Measurements from ENCODE around the gene ANKRD10. TPM values are rescaled to one million over a fixed set of nuclear protein-coding genes. Genes with fewer than 3 reads are reported as not detected.

The ANKRD10 gene
- total RNA-seq, 4 donors from 2014 or later, result 37.3 to 51.8 (median 46.9) TPM

GRCh38 chr13:110873639-110874507 is 41.0 kb downstream of the ANKRD10 start:
- DNase-seq (ENCODE audit: low spot score in 2 of 2), result no peak
- TF ChIP-seq POLR2A (IDR thresholded peaks at IDR 0.05), result no peak
- TF ChIP-seq CTCF (IDR thresholded peaks at IDR 0.05), result no peak
- intact Hi-C loops (cut with DNase I; ENCODE audit: low total_unique reads), result no loop called here
- no peak overlapping the region for H3K4me3 ChIP-seq (ENCODE audit: low read depth, poor library complexity, severe bottlenecking)
- 65 to 70% methylated on average over 19 of the region's 19 CpGs for WGBS, 2 donors

GRCh38 chr13:110872768-110873638 is 41.9 kb downstream of the ANKRD10 start:
- WGBS, 2 donors, result 88 to 90% methylated on average over 35 of the region's 35 CpGs
- no peak for TF ChIP-seq CTCF (IDR thresholded peaks at IDR 0.05)
- no peak for TF ChIP-seq POLR2A (IDR thresholded peaks at IDR 0.05)
- DNase-seq (ENCODE audit: low spot score in 2 of 2), result no peak
- intact Hi-C loops (cut with DNase I; ENCODE audit: low total_unique reads), result no loop called here
- no peak overlapping the region for H3K4me3 ChIP-seq (ENCODE audit: low read depth, poor library complexity, severe bottlenecking)

- TF ChIP-seq CTCF (IDR thresholded peaks at IDR 0.05), result no peak
- 51 to 63% methylated on average over 12 to 13 of the region's 13 CpGs for WGBS, 2 donors
- no peak for DNase-seq (ENCODE audit: low spot score in 2 of 2)
- no peak overlapping the region for H3K4me3 ChIP-seq (ENCODE audit: low read depth, poor library complexity, severe bottlenecking)
- intact Hi-C loops (cut with DNase I; ENCODE audit: low total_unique reads), result no loop called here
Measured at GRCh38 chr13:110872034-110872767, 42.7 kb downstream of the ANKRD10 start.

- intact Hi-C loops (cut with DNase I; ENCODE audit: low total_unique reads), result no loop called here
- no peak overlapping the region for H3K4me3 ChIP-seq (ENCODE audit: low read depth, poor library complexity, severe bottlenecking)
- TF ChIP-seq CTCF (IDR thresholded peaks at IDR 0.05), result no peak
- TF ChIP-seq POLR2A (IDR thresholded peaks at IDR 0.05), result no peak
- WGBS, 2 donors, result 15 to 32% methylated on average over 28 to 34 of the region's 34 CpGs
- DNase-seq (ENCODE audit: low spot score in 2 of 2), result peak; percentile 90 to 92
Measured at GRCh38 chr13:110869805-110870706, 44.8 kb downstream of the ANKRD10 start.
